HEK293T (cell line): ENCODE measurements around the gene DRAM2.

ENCODE experiments used
- CTCF ChIA-PET: fragments of 350-600 bp; formaldehyde crosslinking; extraction: SDS; loops from one replicate; lab custom pipeline; 2021; ENCODE audit warnings: antibody characterized with exemption, inconsistent platforms; lab: Yijun Ruan, JAX
- POLR2A ChIA-PET: fragments of 350-600 bp; formaldehyde crosslinking; extraction: SDS; loops from one replicate; lab custom pipeline; 2020; ENCODE audit warnings: antibody characterized with exemption, inconsistent platforms; lab: Yijun Ruan, JAX
- DNase-seq: peaks from one replicate; pipeline ENCODE4 v3.0.0; 2012; ENCODE audit warnings: mixed read lengths; ENCODE audit errors: extremely low spot score
- ARNT ChIP-seq: fragments of 450-650 bp; IDR thresholded peaks from 2 replicates; pipeline ENCODE4 v1.6.1; 2017; ENCODE audit warnings: mild to moderate bottlenecking
- BHLHE40 ChIP-seq: fragments of 450-650 bp; IDR thresholded peaks from 2 replicates; pipeline ENCODE4 v1.6.1; 2016; ENCODE audit warnings: mild to moderate bottlenecking, moderate library complexity, borderline replicate concordance
- CTBP1 ChIP-seq: fragments of 450-650 bp; IDR thresholded peaks from 2 replicates; pipeline ENCODE4 v1.6.1; 2016; ENCODE audit warnings: borderline replicate concordance
- ELF4 ChIP-seq: fragments of 450-650 bp; IDR thresholded peaks from 2 replicates; pipeline ENCODE4 v1.6.1; 2017; ENCODE audit warnings: antibody characterized with exemption
- FOXA1 ChIP-seq: fragments of 450-650 bp; IDR thresholded peaks from 2 replicates; pipeline ENCODE4 v1.6.1; 2016; ENCODE audit warnings: mild to moderate bottlenecking
- FOXK2 ChIP-seq: fragments of 450-650 bp; IDR thresholded peaks from 2 replicates; pipeline ENCODE4 v1.6.1; 2016; ENCODE audit warnings: mild to moderate bottlenecking
- FOXM1 ChIP-seq: fragments of 450-650 bp; IDR thresholded peaks from 2 replicates; pipeline ENCODE4 v1.6.1; 2017; ENCODE audit warnings: mild to moderate bottlenecking, borderline replicate concordance
- HDGF ChIP-seq: fragments of 450-650 bp; IDR thresholded peaks from 2 replicates; pipeline ENCODE4 v1.6.1; 2017; ENCODE audit warnings: antibody characterized with exemption, borderline replicate concordance
- L3MBTL2 ChIP-seq: fragments of 450-650 bp; conservative IDR thresholded peaks from 2 replicates; pipeline ENCODE4 v1.6.1; 2016; ENCODE audit warnings: mild to moderate bottlenecking
- LEF1 ChIP-seq: fragments of 450-650 bp; IDR thresholded peaks from 2 replicates; pipeline ENCODE4 v1.6.1; 2017; ENCODE audit warnings: mild to moderate bottlenecking, borderline replicate concordance
- NFRKB ChIP-seq: fragments of 450-650 bp; IDR thresholded peaks from 2 replicates; pipeline ENCODE4 v1.6.1; 2016; ENCODE audit warnings: mild to moderate bottlenecking, moderate library complexity
- SP1 ChIP-seq: fragments of 450-650 bp; IDR thresholded peaks from 2 replicates; pipeline ENCODE4 v1.6.1; 2017
- SUZ12 ChIP-seq: fragments of 450-650 bp; IDR thresholded peaks from 2 replicates; pipeline ENCODE4 v1.6.1; 2016; ENCODE audit warnings: mild to moderate bottlenecking
- TARDBP ChIP-seq: fragments of 450-650 bp; IDR thresholded peaks from 2 replicates; pipeline ENCODE4 v1.6.1; 2016
- ZNF384 ChIP-seq: fragments of 450-650 bp; IDR thresholded peaks from 2 replicates; pipeline ENCODE4 v1.6.1; 2016
- TF ChIP-seq, protein P1 (sequence below): fragments of 450-650 bp; IDR thresholded peaks from 2 replicates; pipeline ENCODE4 v1.6.1; 2016

Gene DRAM2

DNA sequence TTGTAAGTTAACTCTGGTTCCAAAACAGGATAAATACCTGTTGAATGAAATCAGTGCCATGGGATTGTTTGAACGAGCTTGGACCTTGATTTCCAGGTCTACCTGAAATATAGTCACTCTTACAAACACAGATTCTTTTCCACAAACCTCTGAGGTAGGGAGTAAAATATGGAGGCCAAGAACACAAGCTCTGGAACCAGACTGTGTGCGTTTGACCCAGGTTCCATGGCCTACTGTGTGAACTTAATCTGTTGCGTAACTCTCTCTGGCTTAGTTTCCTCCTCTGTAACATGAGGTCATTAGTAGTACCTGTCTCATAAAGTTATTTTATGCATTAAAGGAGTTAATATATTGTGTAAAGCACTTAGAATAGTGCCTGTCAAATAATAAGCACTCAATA lies 35.5 kb upstream of the DRAM2 start:
- TF ChIP-seq HDGF (no peak), BHLHE40 (no peak)
- ChIA-PET CTCF (no interaction called here), POLR2A (no interaction called here)
- DNase-seq = no peak

DNA sequence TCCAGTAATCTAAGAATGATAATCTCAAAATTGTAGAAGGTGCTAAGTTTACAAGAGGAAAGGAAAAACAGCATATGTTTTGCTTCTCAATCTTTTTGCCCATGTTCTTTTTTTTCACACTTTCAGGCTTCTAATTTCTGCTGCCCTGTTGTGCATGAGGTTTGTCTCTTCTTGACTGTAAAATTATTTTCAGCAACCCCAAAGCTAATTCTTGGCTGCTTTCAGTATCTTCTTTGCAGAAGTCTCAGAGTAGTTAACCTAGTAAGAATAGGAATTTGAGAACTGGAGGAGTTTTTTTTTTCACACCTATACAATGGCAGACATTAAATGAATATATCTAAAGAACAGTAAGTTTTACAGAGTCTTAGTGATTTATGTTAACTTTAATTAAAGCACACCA lies 34.2 kb upstream of the DRAM2 start:
- POLR2A ChIA-PET = interaction anchor here (1.6 kb wide), 1 partner anchor 34 kb away, joined by 4 read pairs; the partner anchor contains the start of genes CEPT1 and DRAM2
- no peak for DNase-seq
- CTCF ChIA-PET = no interaction called here
- TF ChIP-seq SP1 (no peak), BHLHE40 (no peak), LEF1 (no peak), ELF4 (no peak), HDGF (no peak), L3MBTL2 (no peak), SUZ12 (no peak), NFRKB (no peak), FOXA1 (no peak), ZNF384 (no peak), CTBP1 (no peak), ARNT (no peak), FOXK2 (no peak)
- TF ChIP-seq, protein P1, sequence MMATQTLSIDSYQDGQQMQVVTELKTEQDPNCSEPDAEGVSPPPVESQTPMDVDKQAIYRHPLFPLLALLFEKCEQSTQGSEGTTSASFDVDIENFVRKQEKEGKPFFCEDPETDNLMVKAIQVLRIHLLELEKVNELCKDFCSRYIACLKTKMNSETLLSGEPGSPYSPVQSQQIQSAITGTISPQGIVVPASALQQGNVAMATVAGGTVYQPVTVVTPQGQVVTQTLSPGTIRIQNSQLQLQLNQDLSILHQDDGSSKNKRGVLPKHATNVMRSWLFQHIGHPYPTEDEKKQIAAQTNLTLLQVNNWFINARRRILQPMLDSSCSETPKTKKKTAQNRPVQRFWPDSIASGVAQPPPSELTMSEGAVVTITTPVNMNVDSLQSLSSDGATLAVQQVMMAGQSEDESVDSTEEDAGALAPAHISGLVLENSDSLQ = no peak

DNA sequence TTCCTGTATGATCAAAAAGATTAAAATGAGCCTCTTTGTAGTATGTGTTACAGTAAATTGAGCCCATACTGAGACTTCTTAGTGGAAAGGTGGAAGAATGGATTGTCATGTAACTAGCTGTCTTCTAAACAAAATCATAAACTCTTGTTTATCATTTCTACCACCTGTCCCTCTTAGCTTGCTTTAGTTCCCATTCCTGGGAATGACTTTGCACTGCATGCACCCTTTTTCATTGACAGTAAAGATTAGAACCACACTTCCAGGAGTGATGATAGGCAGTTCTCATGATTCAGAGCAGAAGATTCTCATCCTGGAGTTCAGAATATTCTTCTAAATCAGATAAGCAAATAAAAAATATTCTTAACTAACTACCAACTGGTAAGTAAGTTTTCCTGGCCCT lies 32.6 kb upstream of the DRAM2 start:
- TF ChIP-seq NFRKB (no peak), ZNF384 (no peak), FOXK2 (no peak), TARDBP (no peak), CTBP1 (no peak), LEF1 (no peak), HDGF (no peak), FOXM1 (no peak), BHLHE40 (no peak), ELF4 (no peak), SUZ12 (no peak), ARNT (no peak), SP1 (no peak), L3MBTL2 (no peak), FOXA1 (no peak)
- TF ChIP-seq, protein P1 = no peak
- DNase-seq = no peak
- CTCF ChIA-PET = no interaction called here
- POLR2A ChIA-PET = no interaction called here

DNA sequence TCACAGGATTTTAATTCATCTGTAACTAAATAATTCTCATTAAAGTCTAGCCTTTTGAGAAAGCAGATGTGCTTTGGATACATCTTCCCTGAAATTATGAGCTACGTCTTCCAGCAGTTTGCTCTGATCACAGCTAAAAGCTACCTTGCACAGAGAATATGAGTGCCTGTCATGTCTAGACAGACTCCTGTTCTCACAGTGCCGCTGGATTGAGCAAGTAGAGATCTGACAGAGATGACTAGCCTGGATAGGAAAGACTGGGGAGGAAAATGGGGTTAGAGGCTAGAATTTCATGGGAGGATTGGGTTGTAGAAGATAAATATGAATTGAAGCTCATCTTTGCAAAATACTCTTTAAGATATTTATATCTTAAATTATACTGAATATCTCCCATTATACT lies 24.3 kb upstream of the DRAM2 start:
- CTCF ChIA-PET = no interaction called here
- no peak for DNase-seq
- POLR2A ChIA-PET = no interaction called here
- TF ChIP-seq TARDBP (no peak), FOXA1 (no peak), ZNF384 (no peak), LEF1 (no peak), L3MBTL2 (no peak), SUZ12 (no peak), FOXK2 (no peak), SP1 (no peak), CTBP1 (no peak)

DNA sequence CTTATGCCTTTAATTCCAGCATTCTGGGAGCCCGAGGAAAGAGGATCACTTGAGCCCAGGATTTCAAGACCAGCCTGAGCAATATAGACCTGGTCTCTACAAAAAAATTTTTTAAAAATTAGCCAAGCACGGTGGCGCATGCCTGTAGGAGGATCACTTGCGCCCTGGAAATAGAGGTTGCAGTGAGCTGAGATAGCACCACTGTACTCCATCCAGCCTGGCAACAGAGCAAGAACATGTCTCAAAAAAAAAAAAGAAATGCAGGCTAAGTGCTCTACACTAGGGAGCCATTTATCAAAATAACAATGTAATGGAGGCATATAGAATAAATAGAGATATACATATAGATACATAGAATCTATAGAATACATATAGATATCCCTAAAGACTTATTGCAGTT lies 23.5 kb upstream of the DRAM2 start:
- POLR2A ChIA-PET = no interaction called here
- CTCF ChIA-PET = no interaction called here
- TF ChIP-seq ELF4 (no peak), FOXM1 (no peak), L3MBTL2 (no peak), LEF1 (no peak), FOXA1 (no peak), SP1 (no peak), ZNF384 (no peak), FOXK2 (no peak)
- TF ChIP-seq, protein P1 = no peak
- no peak for DNase-seq

DNA sequence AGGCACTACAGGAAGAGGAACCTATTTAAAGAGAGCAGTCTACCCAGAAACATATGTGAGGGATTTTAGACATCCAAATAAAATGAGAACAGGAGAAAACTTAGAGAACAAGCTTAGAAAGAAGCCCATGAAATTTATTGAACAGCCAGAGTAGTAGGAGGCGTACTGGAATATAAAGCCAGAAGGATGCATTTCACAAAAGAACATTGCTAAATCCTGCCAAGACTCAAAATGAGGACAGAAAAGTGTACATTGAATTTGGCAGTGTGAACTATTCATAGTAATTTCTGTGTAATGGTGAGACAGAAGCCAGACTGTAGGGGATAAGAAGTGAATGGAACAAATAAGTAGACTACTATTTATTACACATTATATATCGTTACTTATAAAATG lies 22.6 kb upstream of the DRAM2 start:
- no peak for DNase-seq
- no peak for TF ChIP-seq HDGF
- TF ChIP-seq, protein P1 = no peak
- TF ChIP-seq CTBP1 = no peak
- no peak for TF ChIP-seq LEF1
- TF ChIP-seq ELF4 = no peak
- ChIA-PET CTCF (no interaction called here), POLR2A (no interaction called here)
